Activated T-cell treated with anti-CD3 and anti-CD28 coated beads, Interleukin-2, amount 50 U/mL, for 72 hours (primary cell): Measurements from ENCODE around the gene USP28. TPM values are rescaled to one million over a fixed set of nuclear protein-coding genes. Genes with fewer than 3 reads are reported as not detected.
"Not testable (repeated sequence)": the region's sequence is repeated elsewhere in the genome, so short reads cannot be mapped to it uniquely, and the experiment has no call there.

Source experiments
- ATAC-seq, 2 donors: fragments of 150-1000 bp; cut with Tn5 transposase; replicated peaks in 1 of 2; 2 replicates each; pipeline ENCODE4 v1.10.0; 2021; ENCODE audit warnings: moderate library complexity in 2 of 2, mild to moderate bottlenecking in 1 of 2
- DNase-seq, 2 donors: peaks; one replicate each; pipeline ENCODE4 v3.0.0; 2021 to 2022; ENCODE audit warnings: mixed read lengths in 1 of 2
- H3K27ac Mint-ChIP-seq: one replicate; pipeline ENCODE4 v1.8.0; 2022; ENCODE audit warnings: mild to moderate bottlenecking, moderate library complexity, mixed read lengths
- H3K27me3 Mint-ChIP-seq: one replicate; pipeline ENCODE4 v1.8.0; 2022; ENCODE audit warnings: low read depth, mixed read lengths
- H3K36me3 Mint-ChIP-seq, 2 donors: one replicate each; pipeline ENCODE4 v1.8.0; 2022; ENCODE audit warnings: mixed read lengths in 2 of 2, mild to moderate bottlenecking in 1 of 2; ENCODE audit not compliant: insufficient read depth in 2 of 2
- H3K4me1 Mint-ChIP-seq: one replicate; pipeline ENCODE4 v1.8.0; 2022; ENCODE audit warnings: low read depth, mixed read lengths
- H3K4me3 Mint-ChIP-seq, 2 donors: one replicate each; pipeline ENCODE4 v1.8.0; 2022; ENCODE audit warnings: mild to moderate bottlenecking in 2 of 2, mixed read lengths in 2 of 2, moderate library complexity in 2 of 2
- H3K9me3 Mint-ChIP-seq, 2 donors: one replicate each; pipeline ENCODE4 v1.8.0; 2022; ENCODE audit warnings: mixed read lengths in 2 of 2
- total RNA-seq, 2 donors: library from RNA; stranded (reverse); gene quantifications; one replicate each; pipeline ENCODE4 v1.2.3, GENCODE V29; 2022

Gene USP28
- total RNA-seq, 2 donors from 2014 or later: 42.6 to 43.5 TPM

DNA sequence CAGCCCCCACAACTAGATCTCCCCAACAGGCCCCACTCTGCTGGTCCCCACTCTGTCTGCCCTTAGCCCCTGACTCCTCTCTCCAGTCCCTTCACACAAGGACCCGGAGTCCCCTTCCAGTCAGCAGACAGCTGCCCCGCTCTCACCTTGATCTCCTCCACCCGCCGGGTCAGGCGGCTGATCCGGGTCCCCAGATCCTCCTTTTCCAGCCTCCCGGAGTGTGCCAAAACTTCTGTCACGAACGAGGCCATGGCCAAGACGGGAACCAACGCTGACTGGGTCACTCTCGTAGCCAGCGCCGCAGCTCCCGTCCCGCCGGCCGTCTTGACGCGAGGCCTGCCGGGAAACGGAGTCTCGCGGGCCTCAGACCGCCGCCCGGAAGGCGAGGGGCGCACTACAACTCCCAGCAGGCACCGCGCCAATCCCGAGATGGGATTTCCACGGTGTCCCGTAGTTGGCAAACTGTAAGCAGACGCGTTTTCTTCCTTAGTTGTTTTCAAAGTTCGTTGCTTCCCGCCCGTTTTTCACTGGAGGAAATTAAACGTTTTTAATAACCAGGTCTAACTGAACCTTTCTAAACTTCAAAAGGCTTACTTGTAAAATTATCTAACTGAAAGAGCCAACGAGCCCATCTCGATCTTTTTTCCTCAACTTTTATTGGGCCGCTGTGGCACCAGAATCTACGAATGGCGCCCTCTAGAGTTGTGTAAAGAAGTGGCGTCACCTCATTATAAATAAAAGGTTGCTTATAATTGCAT is 101.8 kb downstream of the USP28 start, which contains the start of gene ZW10:
Gene ZW10 (minus strand): TSS at position 277 of the 758 bp plus-strand sequence. CDS start 26 bp downstream, at position 251.
- Mint-ChIP-seq H3K27me3 (no peaks in the 10 kb centered on the region), H3K9me3 (no peaks in the 10 kb centered on the region), H3K4me3 (peak within 1 kb of the TSS; percentile 98 to 100), H3K27ac (peak within 1 kb of the TSS; percentile 98), H3K36me3 (peaks cover 6 to 9% of the 10 kb centered on the region in 2 donors), H3K4me1 (peaks cover 29% of the 10 kb centered on the region)
- DNase-seq: peak; percentile 95
- ATAC-seq: peak; percentile 98

DNA sequence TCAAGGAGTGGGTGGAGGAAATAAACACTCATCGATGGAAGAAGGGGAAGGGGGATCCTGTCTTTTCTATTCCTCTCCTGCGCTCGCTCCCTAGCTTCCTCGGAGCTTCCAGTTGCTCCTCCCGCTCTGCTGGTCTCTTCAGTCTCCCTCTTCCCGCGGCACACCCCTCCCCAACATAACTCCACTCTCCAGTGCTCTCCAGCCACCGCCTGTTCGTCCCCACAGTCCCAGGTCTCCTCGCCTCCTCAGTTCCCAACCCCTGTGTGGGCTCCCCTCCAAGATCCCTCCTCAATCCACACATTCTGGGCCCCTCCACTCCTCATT is 102.3 kb downstream of the USP28 start:
- DNase-seq (no peak), ATAC-seq (no peak)
- Mint-ChIP-seq H3K4me1 (peaks cover 29% of the 10 kb centered on the region), H3K4me3 (peak overlapping the region; percentile 98 to 100), H3K36me3 (peaks cover 6 to 12% of the 10 kb centered on the region in 2 donors), H3K27me3 (no peaks in the 10 kb centered on the region), H3K27ac (peak overlapping the region; percentile 98), H3K9me3 (no peaks in the 10 kb centered on the region)

DNA sequence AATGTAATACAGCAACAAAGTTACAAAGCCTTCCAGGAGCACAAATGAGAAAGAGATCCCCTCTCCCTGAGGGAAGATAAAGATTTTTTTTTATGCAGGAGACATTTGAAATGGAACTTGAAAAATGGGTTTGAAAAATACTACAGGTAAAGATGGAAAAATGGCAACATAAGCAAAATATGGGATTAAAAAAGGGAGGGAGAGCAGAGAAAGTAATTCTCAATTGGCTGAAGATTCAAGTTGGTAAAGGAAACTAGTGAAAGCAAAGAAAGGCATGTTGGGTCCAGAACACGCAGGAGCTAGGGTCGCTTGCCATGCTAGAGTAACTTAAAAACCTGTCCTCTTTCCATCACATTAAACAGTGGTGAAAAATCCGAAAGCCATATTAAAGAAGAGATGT is 103.4 kb downstream of the USP28 start:
- ATAC-seq: no peak
- Mint-ChIP-seq H3K27me3 (no peaks in the 10 kb centered on the region), H3K27ac (peak overlapping the region; percentile 98), H3K4me1 (peaks cover 34% of the 10 kb centered on the region), H3K9me3 (no peaks in the 10 kb centered on the region), H3K36me3 (peaks cover 11 to 21% of the 10 kb centered on the region in 2 donors), H3K4me3 (peak overlapping the region; percentile 98 to 100)
- DNase-seq: no peak

DNA sequence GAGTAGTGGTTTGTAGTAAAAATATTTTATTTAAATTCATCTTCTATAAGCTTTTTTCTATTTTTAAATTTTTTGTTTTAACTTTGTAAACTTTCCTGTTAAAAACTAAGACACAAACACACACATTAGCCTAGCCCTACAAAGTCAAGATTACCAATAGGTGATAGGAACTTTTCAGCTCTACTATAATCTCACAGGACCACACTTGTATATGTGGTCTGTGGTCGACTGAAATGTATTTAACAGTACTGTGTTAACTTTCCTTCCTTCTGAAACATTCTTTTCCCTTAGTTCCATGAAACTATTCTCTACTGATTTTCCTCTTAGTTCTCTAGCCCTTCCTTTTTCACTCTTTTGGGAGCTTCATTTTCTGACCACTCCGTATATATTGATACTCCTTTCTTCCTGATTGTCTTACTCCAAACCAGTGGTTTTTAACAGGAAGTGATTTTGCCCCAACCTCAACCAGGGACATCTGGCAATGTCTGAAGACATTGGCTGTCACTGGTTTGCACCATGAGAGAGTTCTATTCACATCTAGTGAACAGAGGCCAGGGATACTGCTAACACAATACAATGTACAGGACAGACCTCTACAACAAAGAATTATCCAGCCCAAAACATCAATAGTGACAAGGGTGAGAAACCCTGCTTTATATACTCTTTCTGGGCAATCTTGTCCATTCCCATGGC is 110.7 kb downstream of the USP28 start:
- H3K36me3 Mint-ChIP-seq: peaks cover 14 to 39% of the 10 kb centered on the region in 2 donors
- H3K9me3 Mint-ChIP-seq: no peaks in the 10 kb centered on the region
- H3K4me3 Mint-ChIP-seq: no peak overlapping the region
- peak overlapping the region; percentile 2 for H3K27ac Mint-ChIP-seq
- peaks cover 10% of the 10 kb centered on the region for H3K4me1 Mint-ChIP-seq
- DNase-seq: no peak
- no peak for ATAC-seq
- no peaks in the 10 kb centered on the region for H3K27me3 Mint-ChIP-seq

DNA sequence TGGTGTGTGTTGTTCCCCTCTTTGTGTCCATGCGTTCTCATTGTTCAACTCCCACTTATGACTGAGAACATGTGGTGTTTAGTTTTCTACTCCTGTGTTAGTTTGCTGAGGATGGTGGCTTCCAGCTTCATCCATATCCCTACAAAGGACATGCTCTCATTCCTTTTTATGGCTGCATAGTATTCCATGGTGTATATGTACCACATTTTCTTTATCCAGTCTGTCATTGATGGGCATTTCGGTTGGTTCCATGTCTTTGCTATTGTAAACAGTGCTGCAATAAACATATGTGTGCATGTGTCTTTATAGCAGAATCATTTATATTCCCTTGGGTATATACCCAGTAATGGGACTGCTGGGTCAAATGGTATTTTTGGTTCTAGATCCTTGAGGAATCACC is 112.3 kb downstream of the USP28 start:
- H3K4me3 Mint-ChIP-seq, H3K4me1 Mint-ChIP-seq, ATAC-seq, H3K27me3 Mint-ChIP-seq, H3K9me3 Mint-ChIP-seq, H3K27ac Mint-ChIP-seq, DNase-seq: not testable (repeated sequence)
- H3K36me3 Mint-ChIP-seq: peaks cover 14 to 35% of the 10 kb centered on the region in 2 donors

DNA sequence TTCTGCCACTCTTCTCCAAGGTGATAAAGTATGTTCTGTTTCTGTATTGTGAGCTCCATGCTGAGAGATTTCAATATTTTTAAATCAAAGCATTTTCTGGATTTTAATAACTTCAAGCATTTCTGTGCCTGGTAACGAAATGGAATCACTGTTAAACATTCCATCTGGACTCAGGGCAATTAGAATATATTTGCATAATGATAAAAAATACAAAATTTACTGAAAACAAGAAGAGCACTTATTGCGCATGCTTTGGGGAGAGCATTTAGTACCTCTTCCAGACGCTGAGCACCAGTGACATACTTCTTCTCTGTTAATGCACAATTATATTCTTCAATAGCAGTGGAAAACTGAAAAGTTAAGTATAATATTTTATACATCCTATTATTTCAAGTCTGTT is 115.1 kb downstream of the USP28 start:
- no peak for DNase-seq
- Mint-ChIP-seq H3K9me3 (no peaks in the 10 kb centered on the region), H3K36me3 (peaks cover 10 to 34% of the 10 kb centered on the region in 2 donors), H3K27ac (no peak overlapping the region), H3K4me3 (no peak overlapping the region), H3K27me3 (no peaks in the 10 kb centered on the region), H3K4me1 (no peaks in the 10 kb centered on the region)
- no peak for ATAC-seq

DNA sequence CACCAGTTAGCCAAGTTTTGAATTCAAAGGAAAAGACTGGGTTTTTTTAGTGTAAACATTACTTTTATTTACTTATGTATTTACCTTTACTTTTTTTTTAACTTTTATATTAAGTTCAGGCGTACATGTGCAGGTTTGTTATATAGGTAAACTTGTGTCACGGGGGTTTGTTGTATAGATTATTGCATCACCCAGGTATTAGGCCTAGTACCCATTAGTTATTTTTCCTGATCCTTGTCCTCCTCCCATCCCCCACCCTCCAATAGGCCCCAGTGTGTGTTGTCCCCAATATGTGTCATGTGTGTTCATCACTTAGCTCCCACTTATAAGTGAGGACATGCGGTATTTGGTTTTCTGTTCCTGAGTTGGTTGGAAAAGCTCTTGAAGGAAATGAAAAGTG is 122.4 kb downstream of the USP28 start:
- Mint-ChIP-seq H3K36me3 (peaks cover 3 to 14% of the 10 kb centered on the region in 2 donors), H3K27me3 (no peaks in the 10 kb centered on the region), H3K4me3 (no peak overlapping the region), H3K27ac (no peak overlapping the region), H3K9me3 (no peaks in the 10 kb centered on the region), H3K4me1 (no peaks in the 10 kb centered on the region)
- DNase-seq (no peak), ATAC-seq (no peak)

Other genes with a start within 250 kb of the USP28 start
- 1 to 10 TPM in 1 of 2 donors, under 1 TPM in 1; 0.51 to 1.3 TPM for gene TMPRSS5, start 169.3 kb downstream of the USP28 start, total RNA-seq
- gene ZW10, start 101.9 kb downstream of the USP28 start, total RNA-seq: 10 to 100 TPM; 13.7 to 16.6 TPM
- not detected for gene CLDN25, start 95.8 kb downstream of the USP28 start, total RNA-seq
- not detected for gene HTR3B, start 29.2 kb upstream of the USP28 start, total RNA-seq
- gene HTR3A, start 99.5 kb upstream of the USP28 start, total RNA-seq: not detected
- gene ZBTB16, start 184.1 kb upstream of the USP28 start, total RNA-seq: 1 to 10 TPM; 3.3 to 4.0 TPM